ENCODE data around the gene JUP. TPM values are rescaled to one million over a fixed set of nuclear protein-coding genes. Genes with fewer than 3 reads are reported as not detected.

The JUP gene
- total and polyA plus RNA-seq, 2 of the 4 experiments (the other 2 are of a cell fraction) = 12.9 to 27.3 TPM

Small RNA genes within 50 kb of the gene (microRNA-seq; reads per million reads assigned to microRNA genes)
- gene RN7SL399P (ENCODE audit: insufficient read depth, insufficient read length) (not detected), gene RNA5SP442 (ENCODE audit: insufficient read depth, insufficient read length) (not detected)

Small RNA genes within 50 kb of the gene (small RNA-seq; reads per million reads assigned to genes)
- gene RN7SL399P = 0 reads per million in 5 experiments
- 0 to 0.08 (median 0) reads per million in 5 experiments for gene RNA5SP442

Other genes with a start within 250 kb of the JUP start
- gene KRT9, start 214.7 kb downstream of the JUP start, total RNA-seq (2012; rRNA removed) = not detected in 2 replicates
- not detected in 2 replicates for gene KRT9, start 214.7 kb downstream of the JUP start, polyA plus RNA-seq (2012; rRNA removed)
- not detected in 2 replicates for gene KRT14, start 199.8 kb downstream of the JUP start, total RNA-seq (2012; rRNA removed)
- not detected in 2 replicates for gene KRT14, start 199.8 kb downstream of the JUP start, polyA plus RNA-seq (2012; rRNA removed)
- gene KRT16, start 173.9 kb downstream of the JUP start, total RNA-seq (2012; rRNA removed) = not detected in 2 replicates
- gene KRT16, start 173.9 kb downstream of the JUP start, polyA plus RNA-seq (2012; rRNA removed) = not detected in 2 replicates
- 2.5 TPM in 2 replicates for gene KRT17, start 162.1 kb downstream of the JUP start, total RNA-seq (2012; rRNA removed)
- gene KRT17, start 162.1 kb downstream of the JUP start, polyA plus RNA-seq (2012; rRNA removed) = 4.6 and 5.3 TPM in 2 replicates
- gene EIF1, start 97.8 kb downstream of the JUP start, total RNA-seq (2012; rRNA removed) = 89.4 and 102 TPM in 2 replicates
- gene EIF1, start 97.8 kb downstream of the JUP start, polyA plus RNA-seq (2012; rRNA removed) = 381 and 388 TPM in 2 replicates
- gene GAST, start 74.4 kb downstream of the JUP start, total RNA-seq (2012; rRNA removed) = not detected in 2 replicates
- gene GAST, start 74.4 kb downstream of the JUP start, polyA plus RNA-seq (2012; rRNA removed) = not detected in 2 replicates
- gene HAP1, start 52.1 kb downstream of the JUP start, total RNA-seq (2012; rRNA removed) = under 0.01 TPM in 1 of 2 replicates, not detected in the other
- gene HAP1, start 52.1 kb downstream of the JUP start, polyA plus RNA-seq (2012; rRNA removed) = 0.09 and 0.11 TPM in 2 replicates
- 21.5 and 22.2 TPM in 2 replicates for gene P3H4, start 25.2 kb upstream of the JUP start, total RNA-seq (2012; rRNA removed)
- gene P3H4, start 25.2 kb upstream of the JUP start, polyA plus RNA-seq (2012; rRNA removed) = 66.7 and 76.9 TPM in 2 replicates
- 156 and 170 TPM in 2 replicates for gene FKBP10, start 26.3 kb upstream of the JUP start, total RNA-seq (2012; rRNA removed)
- 984 and 1,083 TPM in 2 replicates for gene FKBP10, start 26.3 kb upstream of the JUP start, polyA plus RNA-seq (2012; rRNA removed)
- 83.0 and 92.7 TPM in 2 replicates for gene NT5C3B, start 49.5 kb upstream of the JUP start, total RNA-seq (2012; rRNA removed)
- gene NT5C3B, start 49.5 kb upstream of the JUP start, polyA plus RNA-seq (2012; rRNA removed) = 58.0 and 59.9 TPM in 2 replicates
- gene KLHL10, start 51.1 kb upstream of the JUP start, total RNA-seq (2012; rRNA removed) = under 0.01 and 0.18 TPM in 2 replicates
- gene KLHL10, start 51.1 kb upstream of the JUP start, polyA plus RNA-seq (2012; rRNA removed) = 0.07 TPM in 1 of 2 replicates, not detected in the other
- gene KLHL11, start 78.7 kb upstream of the JUP start, total RNA-seq (2012; rRNA removed) = 38.5 and 43.6 TPM in 2 replicates
- gene KLHL11, start 78.7 kb upstream of the JUP start, polyA plus RNA-seq (2012; rRNA removed) = 3.5 and 4.1 TPM in 2 replicates
- gene ACLY, start 132.2 kb upstream of the JUP start, total RNA-seq (2012; rRNA removed) = 228 and 230 TPM in 2 replicates
- gene ACLY, start 132.2 kb upstream of the JUP start, polyA plus RNA-seq (2012; rRNA removed) = 167 and 170 TPM in 2 replicates
- 0.54 and 0.56 TPM in 2 replicates for gene ODAD4, start 143.9 kb upstream of the JUP start, total RNA-seq (2012; rRNA removed)
- 0.37 and 0.38 TPM in 2 replicates for gene ODAD4, start 143.9 kb upstream of the JUP start, polyA plus RNA-seq (2012; rRNA removed)
- gene CNP, start 180.1 kb upstream of the JUP start, total RNA-seq (2012; rRNA removed) = 45.5 and 50.3 TPM in 2 replicates
- gene CNP, start 180.1 kb upstream of the JUP start, polyA plus RNA-seq (2012; rRNA removed) = 46.4 and 56.5 TPM in 2 replicates
- gene DNAJC7, start 230.7 kb upstream of the JUP start, total RNA-seq (2012; rRNA removed) = 71.7 and 76.9 TPM in 2 replicates
- gene DNAJC7, start 230.7 kb upstream of the JUP start, polyA plus RNA-seq (2012; rRNA removed) = 42.3 and 49.3 TPM in 2 replicates
- 20.8 and 25.6 TPM in 2 replicates for gene NKIRAS2, start 233.4 kb upstream of the JUP start, total RNA-seq (2012; rRNA removed)
- 51.8 and 55.1 TPM in 2 replicates for gene NKIRAS2, start 233.4 kb upstream of the JUP start, polyA plus RNA-seq (2012; rRNA removed)